GM12874 (cell line): ENCODE data around the gene XIAP.

ENCODE experiments used
- TF ChIP-seq, protein P1 (sequence below): IDR thresholded peaks from 2 replicates; pipeline ENCODE4 v1.5.1; 2011; ENCODE audit warnings: low read depth, mild to moderate bottlenecking, control low read depth, low read length, moderate library complexity; ENCODE audit not compliant: insufficient read depth

Gene XIAP

GRCh38 chrX:123878252-123878721 lies 18.4 kb downstream of the XIAP start:
- TF ChIP-seq, protein P1, sequence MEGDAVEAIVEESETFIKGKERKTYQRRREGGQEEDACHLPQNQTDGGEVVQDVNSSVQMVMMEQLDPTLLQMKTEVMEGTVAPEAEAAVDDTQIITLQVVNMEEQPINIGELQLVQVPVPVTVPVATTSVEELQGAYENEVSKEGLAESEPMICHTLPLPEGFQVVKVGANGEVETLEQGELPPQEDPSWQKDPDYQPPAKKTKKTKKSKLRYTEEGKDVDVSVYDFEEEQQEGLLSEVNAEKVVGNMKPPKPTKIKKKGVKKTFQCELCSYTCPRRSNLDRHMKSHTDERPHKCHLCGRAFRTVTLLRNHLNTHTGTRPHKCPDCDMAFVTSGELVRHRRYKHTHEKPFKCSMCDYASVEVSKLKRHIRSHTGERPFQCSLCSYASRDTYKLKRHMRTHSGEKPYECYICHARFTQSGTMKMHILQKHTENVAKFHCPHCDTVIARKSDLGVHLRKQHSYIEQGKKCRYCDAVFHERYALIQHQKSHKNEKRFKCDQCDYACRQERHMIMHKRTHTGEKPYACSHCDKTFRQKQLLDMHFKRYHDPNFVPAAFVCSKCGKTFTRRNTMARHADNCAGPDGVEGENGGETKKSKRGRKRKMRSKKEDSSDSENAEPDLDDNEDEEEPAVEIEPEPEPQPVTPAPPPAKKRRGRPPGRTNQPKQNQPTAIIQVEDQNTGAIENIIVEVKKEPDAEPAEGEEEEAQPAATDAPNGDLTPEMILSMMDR = no peak

GRCh38 chrX:123881330-123881729 lies 21.5 kb downstream of the XIAP start:
- TF ChIP-seq, protein P1 = no peak

- TF ChIP-seq, protein P1 = no peak
Observed at GRCh38 chrX:123882391-123882790, 22.5 kb downstream of the XIAP start.

- TF ChIP-seq, protein P1 = 0 out of 2 replicates have a peak, but pooled peaks have one; percentile 10
Observed at GRCh38 chrX:123884809-123885408, 25.1 kb downstream of the XIAP start.

DNA sequence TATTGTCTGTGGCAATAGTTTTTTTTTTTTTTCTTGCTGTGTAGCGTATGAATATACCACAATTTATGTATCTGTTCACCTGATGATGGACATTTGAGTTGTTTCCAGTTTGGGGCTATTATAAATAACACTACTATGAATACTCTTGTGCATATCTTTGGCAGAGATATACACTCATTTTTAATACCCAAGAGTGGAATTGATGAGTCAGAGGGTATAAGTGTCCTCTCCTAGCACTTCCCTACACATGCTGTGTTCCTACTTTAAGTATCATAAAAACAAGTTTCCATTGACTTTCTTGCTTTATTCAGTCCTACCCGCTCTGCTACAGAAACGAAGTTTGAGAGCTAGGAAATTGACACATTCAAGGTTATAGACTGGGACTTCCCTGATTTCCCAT lies 39.8 kb downstream of the XIAP start:
- TF ChIP-seq, protein P1 = no peak

GRCh38 chrX:123905332-123905731 lies 45.5 kb downstream of the XIAP start:
- TF ChIP-seq, protein P1 = no peak

DNA sequence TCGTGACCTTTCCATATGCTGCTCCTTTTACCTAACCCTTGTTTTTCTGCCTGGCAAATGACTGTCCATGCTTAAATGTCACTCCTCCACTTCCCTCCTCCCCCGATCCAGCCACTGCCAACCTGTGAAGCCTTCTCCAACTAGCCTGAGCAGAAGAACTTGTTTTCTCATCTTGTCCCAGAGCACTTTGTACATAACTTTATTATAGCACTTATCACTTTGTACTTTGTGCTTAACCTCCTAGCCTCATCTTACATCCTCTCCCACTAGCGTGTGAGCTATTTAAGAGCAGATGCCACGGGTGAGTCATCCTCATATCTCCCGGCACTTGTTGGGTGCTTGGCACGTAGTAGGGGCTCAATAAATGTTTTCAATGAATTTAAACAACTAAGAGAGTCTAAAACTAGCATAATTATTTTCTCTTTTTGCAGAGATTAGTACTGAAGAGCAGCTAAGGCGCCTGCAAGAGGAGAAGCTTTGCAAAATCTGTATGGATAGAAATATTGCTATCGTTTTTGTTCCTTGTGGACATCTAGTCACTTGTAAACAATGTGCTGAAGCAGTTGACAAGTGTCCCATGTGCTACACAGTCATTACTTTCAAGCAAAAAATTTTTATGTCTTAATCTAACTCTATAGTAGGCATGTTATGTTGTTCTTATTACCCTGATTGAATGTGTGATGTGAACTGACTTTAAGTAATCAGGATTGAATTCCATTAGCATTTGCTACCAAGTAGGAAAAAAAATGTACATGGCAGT lies 46.9 kb downstream of the XIAP start:
- TF ChIP-seq, protein P1 = no peak
